Keratinocyte (primary cell): ENCODE data around the gene FAM210B. TPM values are rescaled to one million over a fixed set of nuclear protein-coding genes. Genes with fewer than 3 reads are reported as not detected.

Experiments
- DNase-seq: peaks from one replicate; pipeline ENCODE4 v3.0.0-alpha.2; 2011; ENCODE audit warnings: low read depth, missing footprints, low spot score
- FAIRE-seq: peaks from 2 replicates; lab custom pipeline; 2011; peaks lifted over from hg19 to GRCh38; lab: Jason Lieb, UNC
- H2AFZ ChIP-seq: 2 replicates; pipeline ENCODE4 v1.6.0; 2012; ENCODE audit warnings: low read length, control low read depth, inconsistent platforms; ENCODE audit not compliant: control insufficient read depth
- H3K27ac ChIP-seq: 2 replicates; pipeline ENCODE4 v1.5.1; 2011; ENCODE audit warnings: low read length; ENCODE audit not compliant: control insufficient read depth, insufficient read depth
- H3K27me3 ChIP-seq: 3 replicates; pipeline ENCODE4 v1.6.0; 2011; ENCODE audit warnings: low read length; ENCODE audit not compliant: control insufficient read depth, insufficient read depth; ENCODE audit errors: extremely low read depth
- H3K36me3 ChIP-seq, 2 experiments: 2 replicates in 1 of 2; 3 replicates in 1 of 2; pipeline ENCODE4 v1.5.1; 2011; ENCODE audit warnings: low read length in 2 of 2, mild to moderate bottlenecking in 1 of 2; ENCODE audit not compliant: control insufficient read depth in 2 of 2, insufficient read depth in 2 of 2; ENCODE audit errors: extremely low read depth in 1 of 2
- H3K4me1 ChIP-seq: 3 replicates; pipeline ENCODE4 v1.5.1; 2011; ENCODE audit warnings: low read length; ENCODE audit not compliant: control insufficient read depth, insufficient read depth; ENCODE audit errors: extremely low read depth
- H3K4me2 ChIP-seq: 3 replicates; pipeline ENCODE4 v1.6.0; 2011; ENCODE audit warnings: low read depth, low read length; ENCODE audit not compliant: control insufficient read depth, insufficient read depth; ENCODE audit errors: extremely low read depth
- H3K4me3 ChIP-seq, 3 experiments: fragments of 200-600 bp in 1 of 3; sonication (generic) in 1 of 3; 2 replicates in 2 of 3; 3 replicates in 1 of 3; pipeline ENCODE4 v1.5.1; 2011 to 2016; ENCODE audit warnings: low read length in 3 of 3, mild to moderate bottlenecking in 3 of 3, control low read depth in 2 of 3, inconsistent platforms in 1 of 3, low read depth in 1 of 3, mixed read lengths in 1 of 3, mixed run types in 1 of 3, moderate library complexity in 1 of 3; ENCODE audit not compliant: control insufficient read depth in 2 of 3, insufficient read depth in 2 of 3; ENCODE audit errors: extremely low read depth in 1 of 3
- H3K79me2 ChIP-seq: 2 replicates; pipeline ENCODE4 v1.6.0; 2012; ENCODE audit warnings: low read length; ENCODE audit not compliant: control insufficient read depth, insufficient read depth
- H3K9ac ChIP-seq: 3 replicates; pipeline ENCODE4 v1.6.0; 2011; ENCODE audit warnings: low read length; ENCODE audit not compliant: control insufficient read depth, insufficient read depth; ENCODE audit errors: extremely low read depth
- H3K9me1 ChIP-seq: 3 replicates; pipeline ENCODE4 v1.6.0; 2011; ENCODE audit warnings: low read length; ENCODE audit not compliant: control insufficient read depth, insufficient read depth; ENCODE audit errors: extremely low read depth
- H3K9me3 ChIP-seq: 2 replicates; pipeline ENCODE4 v1.5.1; 2012; ENCODE audit warnings: low read depth, low read length; ENCODE audit not compliant: control insufficient read depth
- H4K20me1 ChIP-seq: 3 replicates; pipeline ENCODE4 v1.6.0; 2011; ENCODE audit warnings: low read length; ENCODE audit not compliant: control insufficient read depth, insufficient read depth; ENCODE audit errors: extremely low read depth
- EZH2 ChIP-seq: IDR thresholded peaks from one replicate; pipeline ENCODE4 v1.6.1; 2012; ENCODE audit warnings: inconsistent platforms, mild to moderate bottlenecking, low read length, moderate library complexity
- dilution Hi-C: fragments of 300-500 bp; cut with MboI; formaldehyde crosslinking; loops from one replicate; pipeline ENCODE4 v1.7.0; 2020; ENCODE audit warnings: low sequenced_read_pairs; ENCODE audit not compliant: extremely low pct_ligation_motif_present
- polyA plus RNA-seq, 5 experiments: library from polyadenylated mRNA; depleted of rRNA in 3 of 5; stranded (reverse) in 3 of 5; stranded (forward) in 1 of 5; unstranded in 1 of 5; fragments of >200 nt; gene quantifications; 1 replicate in 1 of 5; 2 replicates in 3 of 5; 3 replicates in 1 of 5; pipeline versions ENCODE4 v1.2.1 to v1.2.3, GENCODE V29; 2011 to 2012; ENCODE audit warnings: missing spikeins in 2 of 5, low read depth in 1 of 5, low replicate concordance in 1 of 5
- TF ChIP-seq, protein P1 (sequence below), 3 experiments: IDR thresholded peaks in 1 of 3; conservative IDR thresholded peaks in 1 of 3; optimal IDR thresholded peaks in 1 of 3; 2 replicates in 2 of 3; 3 replicates in 1 of 3; pipeline versions ENCODE3 to v1.5.1; 2011; ENCODE audit warnings: low read length in 3 of 3, mild to moderate bottlenecking in 3 of 3, moderate library complexity in 2 of 3, control low read depth in 1 of 3, inconsistent platforms in 1 of 3; ENCODE audit not compliant: insufficient read depth in 2 of 3; ENCODE audit errors: extremely low read depth in 1 of 3

The FAM210B gene
- polyA plus RNA-seq, 1 donor (not counting 4 experiments of a cell fraction or from before 2014, with no cell fraction given) = 34.5 TPM

DNA sequence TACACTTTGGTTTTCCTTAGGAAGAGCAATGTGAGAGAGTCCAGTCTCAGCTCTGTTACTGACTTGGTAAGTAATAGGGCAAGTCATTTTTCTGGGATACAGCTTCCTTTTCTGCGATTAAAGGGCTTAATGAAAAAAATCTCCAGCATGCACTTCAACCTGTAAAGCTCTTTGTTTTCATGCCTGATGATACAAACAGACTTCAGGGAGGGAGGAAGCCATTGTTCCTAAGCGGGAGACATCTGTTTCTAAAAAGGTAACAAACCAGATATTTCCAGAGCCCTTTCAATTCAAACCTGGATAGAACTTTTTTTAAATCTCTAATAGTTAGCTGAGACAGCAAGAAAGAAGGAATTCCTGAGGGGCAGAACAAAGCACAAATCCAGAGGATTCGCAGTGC, 48.1 kb downstream of the FAM210B start:
- no peaks in the 10 kb centered on the region for H3K9me3 ChIP-seq
- peaks cover 19 to 22% of the 10 kb centered on the region in 2 experiments for H3K36me3 ChIP-seq
- no peaks in the 10 kb centered on the region for H3K4me1 ChIP-seq
- no peaks in the 10 kb centered on the region for H3K27me3 ChIP-seq
- DNase-seq (no peak), FAIRE-seq (no peak)
- no peak overlapping the region for H3K4me2 ChIP-seq
- H3K9me1 ChIP-seq = no peaks in the 10 kb centered on the region
- H3K4me3 ChIP-seq = no peak overlapping the region
- TF ChIP-seq EZH2 = no peak
- TF ChIP-seq, protein P1, sequence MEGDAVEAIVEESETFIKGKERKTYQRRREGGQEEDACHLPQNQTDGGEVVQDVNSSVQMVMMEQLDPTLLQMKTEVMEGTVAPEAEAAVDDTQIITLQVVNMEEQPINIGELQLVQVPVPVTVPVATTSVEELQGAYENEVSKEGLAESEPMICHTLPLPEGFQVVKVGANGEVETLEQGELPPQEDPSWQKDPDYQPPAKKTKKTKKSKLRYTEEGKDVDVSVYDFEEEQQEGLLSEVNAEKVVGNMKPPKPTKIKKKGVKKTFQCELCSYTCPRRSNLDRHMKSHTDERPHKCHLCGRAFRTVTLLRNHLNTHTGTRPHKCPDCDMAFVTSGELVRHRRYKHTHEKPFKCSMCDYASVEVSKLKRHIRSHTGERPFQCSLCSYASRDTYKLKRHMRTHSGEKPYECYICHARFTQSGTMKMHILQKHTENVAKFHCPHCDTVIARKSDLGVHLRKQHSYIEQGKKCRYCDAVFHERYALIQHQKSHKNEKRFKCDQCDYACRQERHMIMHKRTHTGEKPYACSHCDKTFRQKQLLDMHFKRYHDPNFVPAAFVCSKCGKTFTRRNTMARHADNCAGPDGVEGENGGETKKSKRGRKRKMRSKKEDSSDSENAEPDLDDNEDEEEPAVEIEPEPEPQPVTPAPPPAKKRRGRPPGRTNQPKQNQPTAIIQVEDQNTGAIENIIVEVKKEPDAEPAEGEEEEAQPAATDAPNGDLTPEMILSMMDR (optimal IDR thresholded peaks at IDR 0.05 in 1 of 3, IDR thresholded peaks at IDR 0.05 in 1 of 3, conservative IDR thresholded peaks at IDR 0.05 in 1 of 3; ENCODE audit: extremely low read depth in 1 of 3, insufficient read depth in 2 of 3, low read length in 3 of 3) = no peak
- H2AFZ ChIP-seq = no peak overlapping the region
- no peaks in the 10 kb centered on the region for H3K79me2 ChIP-seq
- H3K9ac ChIP-seq = no peak overlapping the region
- H3K27ac ChIP-seq = no peak overlapping the region
- dilution Hi-C loops = no loop called here
- no peaks in the 10 kb centered on the region for H4K20me1 ChIP-seq

DNA sequence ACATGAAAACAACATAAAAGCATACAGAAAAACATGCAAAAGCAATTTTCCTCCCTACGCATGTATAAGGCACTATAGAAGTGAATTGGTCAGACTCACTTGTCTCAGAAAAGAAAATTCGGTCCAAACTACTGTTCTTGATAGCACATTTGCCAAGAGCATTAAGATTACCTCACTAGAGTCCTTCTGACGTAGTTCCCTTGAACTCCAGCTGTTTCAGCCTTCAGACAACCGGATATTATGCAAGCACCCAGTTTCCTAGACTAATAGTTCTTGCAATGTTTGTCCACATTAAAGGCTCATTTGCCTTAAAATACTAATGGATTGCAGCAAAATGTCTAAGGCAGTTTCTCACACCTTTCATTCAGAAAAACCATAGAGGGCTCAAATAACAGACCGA, 50.7 kb downstream of the FAM210B start:
- H4K20me1 ChIP-seq = no peaks in the 10 kb centered on the region
- no peaks in the 10 kb centered on the region for H3K9me3 ChIP-seq
- H3K4me2 ChIP-seq = no peak overlapping the region
- no peaks in the 10 kb centered on the region for H3K9me1 ChIP-seq
- no peak overlapping the region for H2AFZ ChIP-seq
- no peak overlapping the region for H3K4me3 ChIP-seq
- H3K9ac ChIP-seq = no peak overlapping the region
- no peaks in the 10 kb centered on the region for H3K27me3 ChIP-seq
- no peaks in the 10 kb centered on the region for H3K79me2 ChIP-seq
- H3K36me3 ChIP-seq = peaks cover 8 to 13% of the 10 kb centered on the region in 2 experiments
- no peak overlapping the region for H3K27ac ChIP-seq
- TF ChIP-seq, protein P1 (optimal IDR thresholded peaks at IDR 0.05 in 1 of 3, IDR thresholded peaks at IDR 0.05 in 1 of 3, conservative IDR thresholded peaks at IDR 0.05 in 1 of 3; ENCODE audit: extremely low read depth in 1 of 3, insufficient read depth in 2 of 3, low read length in 3 of 3) = no peak
- TF ChIP-seq EZH2 = no peak
- DNase-seq = no peak
- dilution Hi-C loops = no loop called here
- no peak for FAIRE-seq
- H3K4me1 ChIP-seq = no peaks in the 10 kb centered on the region
